SK-N-SH (cell line): Measurements from ENCODE around the gene RASGRP4. TPM values are rescaled to one million over a fixed set of nuclear protein-coding genes. Genes with fewer than 3 reads are reported as not detected.

Experiments
- CTCF ChIA-PET: fragments of 300-600, 350-600 bp; formaldehyde crosslinking; extraction: SDS; loops from one replicate; lab custom pipeline; 2021; lab: Yijun Ruan, JAX
- POLR2A ChIA-PET: fragments of 350-600 bp; sonication (Branson Sonifier 250); formaldehyde crosslinking; extraction: SDS; loops from one replicate; lab custom pipeline; 2020; ENCODE audit warnings: antibody characterized with exemption, inconsistent platforms; lab: Yijun Ruan, JAX
- DNase-seq: peaks from one replicate; pipeline ENCODE4 v3.0.0; 2012
- H2AFZ ChIP-seq: fragments of 200-600 bp; sonication (generic); 2 replicates; pipeline ENCODE4 v1.8.1; 2016; ENCODE audit warnings: antibody characterized with exemption, mild to moderate bottlenecking, low read depth
- H3F3A ChIP-seq: fragments of 200-600 bp; sonication (generic); replicated peaks from 2 replicates; pipeline ENCODE3; 2016; ENCODE audit warnings: antibody characterized with exemption, mild to moderate bottlenecking; ENCODE audit not compliant: insufficient read depth
- H3K27ac ChIP-seq, 2 experiments: fragments of 200-500 bp in 1 of 2; fragments of 200-600 bp in 1 of 2; sonication (Bioruptor generic) in 1 of 2; sonication (generic), shearing (Covaris generic) in 1 of 2; 2 replicates each; pipeline versions ENCODE4 v1.5.1 to v1.6.1; 2014 to 2016; ENCODE audit warnings: low read depth in 2 of 2, inconsistent platforms in 1 of 2, low read length in 1 of 2, mild to moderate bottlenecking in 1 of 2, mixed read lengths in 1 of 2
- H3K27me3 ChIP-seq: fragments of 200-600 bp; sonication (generic), shearing (Covaris generic); 2 replicates; pipeline ENCODE4 v1.6.1; 2016; ENCODE audit warnings: mixed run types; ENCODE audit not compliant: insufficient read depth
- H3K36me3 ChIP-seq, 2 experiments: fragments of 200-500 bp in 1 of 2; fragments of 200-600 bp in 1 of 2; sonication (Bioruptor generic) in 1 of 2; sonication (generic) in 1 of 2; replicated peaks in 1 of 2; 2 replicates each; pipeline versions ENCODE3 to v1.5.1; 2014 to 2016; ENCODE audit warnings: low read length in 1 of 2, mild to moderate bottlenecking in 1 of 2; ENCODE audit not compliant: insufficient read depth in 2 of 2, control insufficient read depth in 1 of 2
- H3K4me1 ChIP-seq, 2 experiments: fragments of 200-500 bp in 1 of 2; fragments of 200-600 bp in 1 of 2; sonication (Bioruptor generic) in 1 of 2; sonication (generic), shearing (Covaris generic) in 1 of 2; 2 replicates each; pipeline versions ENCODE4 v1.5.1 to v1.6.1; 2014 to 2016; ENCODE audit warnings: low read depth in 1 of 2, low read length in 1 of 2, mixed run types in 1 of 2; ENCODE audit not compliant: insufficient read depth in 2 of 2, control insufficient read depth in 1 of 2
- H3K4me2 ChIP-seq: fragments of 200-600 bp; sonication (generic), shearing (Covaris generic); 2 replicates; pipeline ENCODE4 v1.6.1; 2017; ENCODE audit warnings: mixed run types
- H3K4me3 ChIP-seq, 2 experiments: fragments of 200-500 bp in 1 of 2; fragments of 200-600 bp in 1 of 2; sonication (Bioruptor generic) in 1 of 2; sonication (generic), shearing (Covaris generic) in 1 of 2; 2 replicates each; pipeline versions ENCODE4 v1.5.1 to v1.8.1; 2014 to 2016; ENCODE audit warnings: low read depth in 2 of 2, inconsistent platforms in 1 of 2, low read length in 1 of 2, mild to moderate bottlenecking in 1 of 2, mixed read lengths in 1 of 2, moderate library complexity in 1 of 2
- H3K79me2 ChIP-seq: fragments of 200-600 bp; sonication (generic); 2 replicates; pipeline ENCODE4 v1.8.1; 2017; ENCODE audit warnings: mild to moderate bottlenecking; ENCODE audit not compliant: insufficient read depth
- H3K9ac ChIP-seq: fragments of 200-600 bp; sonication (generic); 2 replicates; pipeline ENCODE4 v1.6.1; 2017; ENCODE audit warnings: mixed run types
- H3K9me2 ChIP-seq: fragments of 200-600 bp; sonication (generic); 2 replicates; pipeline ENCODE4 v1.6.1; 2017; ENCODE audit warnings: mixed run types
- H3K9me3 ChIP-seq: fragments of 200-600 bp; sonication (generic); 2 replicates; pipeline ENCODE4 v1.6.1; 2017; ENCODE audit warnings: mixed run types, mild to moderate bottlenecking, moderate library complexity
- H4K20me1 ChIP-seq: fragments of 200-600 bp; sonication (generic); 2 replicates; pipeline ENCODE4 v1.6.1; 2017; ENCODE audit warnings: mild to moderate bottlenecking, mixed run types; ENCODE audit not compliant: insufficient read depth
- CHD2 ChIP-seq: fragments of 150-350 bp; IDR thresholded peaks from 2 replicates; pipeline ENCODE4 v1.6.1; 2018; ENCODE audit warnings: low read length; ENCODE audit not compliant: partially characterized antibody
- CTCF ChIP-seq: fragments of 200-600 bp; sonication (generic); IDR thresholded peaks from 2 replicates; pipeline ENCODE4 v1.6.1; 2017; ENCODE audit warnings: antibody characterized with exemption, mild to moderate bottlenecking, moderate library complexity
- EP300 ChIP-seq, 2 experiments: IDR thresholded peaks; 2 replicates each; pipeline versions ENCODE4 v1.4.0 to v1.6.1; 2012; ENCODE audit warnings: borderline replicate concordance in 1 of 2, low read depth in 1 of 2, low read length in 1 of 2
- EZH2phosphoT487 ChIP-seq: fragments of 200-600 bp; sonication (generic); IDR thresholded peaks from 2 replicates; pipeline ENCODE4 v1.6.1; 2017; ENCODE audit warnings: low read depth, mixed run types, mild to moderate bottlenecking, antibody characterized with exemption, moderate library complexity, borderline replicate concordance
- FOXJ3 ChIP-seq: sonication (generic); formaldehyde crosslinking; IDR thresholded peaks from 2 replicates; pipeline ENCODE4 v1.5.1; 2020; ENCODE audit warnings: mild to moderate bottlenecking, missing genetic modification reagents
- GATA2 ChIP-seq: sonication (generic); formaldehyde crosslinking; IDR thresholded peaks from 2 replicates; pipeline ENCODE4 v1.5.0; 2020; ENCODE audit warnings: mild to moderate bottlenecking, missing genetic modification reagents
- JUND ChIP-seq: IDR thresholded peaks from 2 replicates; pipeline ENCODE4 v1.4.0; 2012
- MAX ChIP-seq: IDR thresholded peaks from 2 replicates; pipeline ENCODE4 v1.4.0; 2012; ENCODE audit warnings: low read depth
- MEF2A ChIP-seq: IDR thresholded peaks from 2 replicates; pipeline ENCODE4 v1.4.0; 2012; ENCODE audit warnings: low read depth, borderline replicate concordance
- NFIC ChIP-seq: IDR thresholded peaks from 2 replicates; pipeline ENCODE4 v1.4.0; 2012; ENCODE audit warnings: borderline replicate concordance
- NRF1 ChIP-seq: IDR thresholded peaks from 2 replicates; pipeline ENCODE4 v1.6.1; 2012; ENCODE audit warnings: low read depth, mild to moderate bottlenecking, low read length
- REST ChIP-seq: IDR thresholded peaks from 2 replicates; pipeline ENCODE4 v1.6.1; 2012; ENCODE audit warnings: mild to moderate bottlenecking, low read depth, low read length, moderate library complexity
- RXRA ChIP-seq: IDR thresholded peaks from 2 replicates; pipeline ENCODE4 v1.4.0; 2012; ENCODE audit warnings: low read depth, mild to moderate bottlenecking, borderline replicate concordance
- TAF1 ChIP-seq: IDR thresholded peaks from 2 replicates; pipeline ENCODE4 v1.6.1; 2012; ENCODE audit warnings: low read depth, mild to moderate bottlenecking, low read length, moderate library complexity, borderline replicate concordance
- USF1 ChIP-seq: IDR thresholded peaks from 2 replicates; pipeline ENCODE4 v1.4.0; 2012; ENCODE audit warnings: low read depth, borderline replicate concordance
- USF2 ChIP-seq: fragments of 150-350 bp; IDR thresholded peaks from 2 replicates; pipeline ENCODE4 v1.6.1; 2017; ENCODE audit warnings: antibody characterized with exemption, low read length, low read depth, borderline replicate concordance
- ZBTB33 ChIP-seq: IDR thresholded peaks from 2 replicates; pipeline ENCODE4 v1.4.0; 2012; ENCODE audit warnings: low read depth, borderline replicate concordance
- WGBS: methylation state at CpG from one replicate; pipeline ENCODE4 v1.1.6; 2017; ENCODE audit warnings: low lambda C conversion rate; 5-methylcytosine and 5-hydroxymethylcytosine counted together
- polyA plus RNA-seq, 3 experiments: library from polyadenylated mRNA; depleted of rRNA; stranded (reverse); fragments of >200 nt; gene quantifications; 2 replicates each; pipeline ENCODE4 v1.2.3, GENCODE V29; 2012

RASGRP4 gene
- polyA plus RNA-seq, 1 of the 3 experiments (the other 2 are of a cell fraction): not detected

- CTCF ChIA-PET: no interaction called here
- Histone ChIP-seq H3K4me1 (no peaks in the 10 kb centered on the region; a peak in 1 of 4 replicates), H3K27me3 (no peaks in the 10 kb centered on the region), H3F3A (no peaks in the 10 kb centered on the region), H3K27ac (no peak overlapping the region), H3K9me2 (no peaks in the 10 kb centered on the region), H2AFZ (no peak overlapping the region), H3K4me2 (no peak overlapping the region), H3K36me3 (no peaks in the 10 kb centered on the region), H3K9me3 (no peaks in the 10 kb centered on the region), H3K4me3 (no peak overlapping the region), H4K20me1 (no peaks in the 10 kb centered on the region), H3K79me2 (no peaks in the 10 kb centered on the region), H3K9ac (no peak overlapping the region)
- POLR2A ChIA-PET: no interaction called here
- WGBS: 71% methylated on average over 2 of the region's 2 CpGs
- TF ChIP-seq TAF1 (no peak), FOXJ3 (CRISPR knock-in tag) (no peak), MAX (no peak), CTCF (no peak), JUND (no peak), MEF2A (no peak), USF2 (no peak), EZH2phosphoT487 (no peak), RXRA (no peak)
- no peak for DNase-seq
Observed at GRCh38 chr19:38369584-38369983, 56.4 kb downstream of the RASGRP4 start.

- Histone ChIP-seq H3K79me2 (no peaks in the 10 kb centered on the region), H3K4me3 (no peak overlapping the region), H2AFZ (no peak overlapping the region), H3F3A (peaks cover 6% of the 10 kb centered on the region), H3K27me3 (no peaks in the 10 kb centered on the region), H3K4me1 (no peaks in the 10 kb centered on the region; a peak in 1 of 4 replicates), H3K36me3 (no peaks in the 10 kb centered on the region), H4K20me1 (no peaks in the 10 kb centered on the region), H3K9me3 (no peaks in the 10 kb centered on the region), H3K9me2 (no peaks in the 10 kb centered on the region), H3K27ac (no peak overlapping the region), H3K4me2 (no peak overlapping the region), H3K9ac (no peak overlapping the region)
- WGBS: 79% methylated on average over 12 of the region's 12 CpGs
- DNase-seq: no peak
- CTCF ChIA-PET: interaction anchor here (1.7 kb wide), 1 partner anchor 134 kb away, joined by 6 read pairs; no protein-coding TSS in a partner anchor
- POLR2A ChIA-PET: no interaction called here
- no peak for TF ChIP-seq USF2
- no peak for TF ChIP-seq REST
- no peak for TF ChIP-seq USF1
- no peak for TF ChIP-seq GATA2 (CRISPR knock-in tag)
- TF ChIP-seq ZBTB33: no peak
- no peak for TF ChIP-seq CHD2
- TF ChIP-seq NRF1: no peak
- TF ChIP-seq NFIC: no peak
- no peak for TF ChIP-seq EP300 (IDR thresholded peaks at IDR 0.05; ENCODE audit: borderline replicate concordance in 1 of 2, low read depth in 1 of 2, low read length in 1 of 2)
- no peak for TF ChIP-seq JUND
Observed at GRCh38 chr19:38367041-38367440, 59.0 kb downstream of the RASGRP4 start.
